ENCODE measurements around the gene ST6GALNAC6. TPM values are rescaled to one million over a fixed set of nuclear protein-coding genes. Genes with fewer than 3 reads are reported as not detected.

Gene ST6GALNAC6
- total RNA-seq, 1 donor from 2014 or later: 27.4 TPM

- Mint-ChIP-seq H3K9me3 (no peaks in the 10 kb centered on the region), H3K4me3 (peak within 1 kb of the TSS; percentile 86), H3K36me3 (ENCODE audit: low read depth) (no peaks in the 10 kb centered on the region), H3K27ac (ENCODE audit: unreplicated experiment) (peak within 1 kb of the TSS; percentile 13), H3K4me1 (peaks cover 29% of the 10 kb centered on the region), H3K27me3 (ENCODE audit: low read depth) (peaks cover 60% of the 10 kb centered on the region)
- DNase-seq (ENCODE audit: low read depth, low spot score): peak; percentile 86
- TF ChIP-seq CTCF (conservative IDR thresholded peaks at IDR 0.05): peak; percentile 33
Measured at GRCh38 chr9:127930231-127931091, 31.1 kb upstream of the ST6GALNAC6 start, which contains the start of gene PIP5KL1. PIP5KL1 (minus strand) TSS chr9:127930777; CDS start chr9:127930752, 25 bp downstream.

- Mint-ChIP-seq H3K9me3 (no peaks in the 10 kb centered on the region), H3K4me1 (peaks cover 23% of the 10 kb centered on the region), H3K27ac (ENCODE audit: unreplicated experiment) (no peak overlapping the region), H3K36me3 (ENCODE audit: low read depth) (no peaks in the 10 kb centered on the region), H3K27me3 (ENCODE audit: low read depth) (peaks cover 69% of the 10 kb centered on the region), H3K4me3 (peak overlapping the region; percentile 86)
- DNase-seq (ENCODE audit: low read depth, low spot score): no peak
- TF ChIP-seq CTCF (conservative IDR thresholded peaks at IDR 0.05): no peak
Measured at GRCh38 chr9:127929625-127929979, 30.2 kb upstream of the ST6GALNAC6 start.

GRCh38 chr9:127928676-127929624 lies 29.5 kb upstream of the ST6GALNAC6 start:
- TF ChIP-seq CTCF (conservative IDR thresholded peaks at IDR 0.05): no peak
- H3K9me3 Mint-ChIP-seq: no peaks in the 10 kb centered on the region
- H3K4me1 Mint-ChIP-seq: peaks cover 19% of the 10 kb centered on the region
- H3K27ac Mint-ChIP-seq (ENCODE audit: unreplicated experiment): no peak overlapping the region
- no peaks in the 10 kb centered on the region for H3K36me3 Mint-ChIP-seq (ENCODE audit: low read depth)
- peaks cover 74% of the 10 kb centered on the region for H3K27me3 Mint-ChIP-seq (ENCODE audit: low read depth)
- no peak for DNase-seq (ENCODE audit: low read depth, low spot score)
- peak overlapping the region; percentile 86 for H3K4me3 Mint-ChIP-seq

GRCh38 chr9:127927988-127928675 lies 28.7 kb upstream of the ST6GALNAC6 start:
- no peak for TF ChIP-seq CTCF (conservative IDR thresholded peaks at IDR 0.05)
- peaks cover 83% of the 10 kb centered on the region for H3K27me3 Mint-ChIP-seq (ENCODE audit: low read depth)
- H3K27ac Mint-ChIP-seq (ENCODE audit: unreplicated experiment): no peak overlapping the region
- no peaks in the 10 kb centered on the region for H3K9me3 Mint-ChIP-seq
- DNase-seq (ENCODE audit: low read depth, low spot score): no peak
- H3K4me1 Mint-ChIP-seq: peaks cover 19% of the 10 kb centered on the region
- H3K4me3 Mint-ChIP-seq: peak overlapping the region; percentile 76
- H3K36me3 Mint-ChIP-seq (ENCODE audit: low read depth): no peaks in the 10 kb centered on the region
